ENCODE results near the gene SDR42E1. TPM values are rescaled to one million over a fixed set of nuclear protein-coding genes. Genes with fewer than 3 reads are reported as not detected.

SDR42E1 gene
- total and polyA plus RNA-seq, 3 experiments from 2014 or later = 1.9 to 12.4 (median 11.9) TPM

- H3K9me3 Mint-ChIP-seq = no peaks in the 10 kb centered on the region
- no peaks in the 10 kb centered on the region for H3K36me3 ChIP-seq (ENCODE audit: insufficient read depth, low read length)
- H3K36me3 Mint-ChIP-seq = no peaks in the 10 kb centered on the region
- H3K9me3 ChIP-seq (ENCODE audit: low read length) = no peaks in the 10 kb centered on the region
- no peaks in the 10 kb centered on the region for H3K27me3 ChIP-seq (ENCODE audit: insufficient read depth, low read length, poor library complexity, severe bottlenecking)
- no peak overlapping the region for H3K27ac ChIP-seq (ENCODE audit: low read depth, low read length)
- H3K27ac Mint-ChIP-seq = peak overlapping the region in 1 of 8 donors; percentile 8
- ChIA-PET CTCF (no interaction called here), POLR2A (no interaction called here)
- H3K4me1 ChIP-seq (ENCODE audit: insufficient read depth, low read length) = no peaks in the 10 kb centered on the region
- DNase-seq = no peak
- no peak overlapping the region for H3K4me3 ChIP-seq (ENCODE audit: low read length)
- peaks cover 3 to 28% of the 10 kb centered on the region in 2 donors for H3K27me3 Mint-ChIP-seq
- H3K4me1 Mint-ChIP-seq = no peaks in the 10 kb centered on the region
- no peak overlapping the region for H3K4me3 Mint-ChIP-seq
Measured at GRCh38 chr16:82043680-82044584, 32.7 kb upstream of the SDR42E1 start.

GRCh38 chr16:82042846-82043245 lies 31.6 kb upstream of the SDR42E1 start:
- Histone ChIP-seq H3K27me3 (ENCODE audit: insufficient read depth, low read length, poor library complexity, severe bottlenecking) (no peaks in the 10 kb centered on the region), H3K36me3 (ENCODE audit: insufficient read depth, low read length) (no peaks in the 10 kb centered on the region), H3K4me1 (ENCODE audit: insufficient read depth, low read length) (no peaks in the 10 kb centered on the region), H3K4me3 (ENCODE audit: low read length) (no peak overlapping the region), H3K27ac (ENCODE audit: low read depth, low read length) (no peak overlapping the region), H3K9me3 (ENCODE audit: low read length) (no peaks in the 10 kb centered on the region)
- Mint-ChIP-seq H3K27ac (no peak overlapping the region), H3K36me3 (no peaks in the 10 kb centered on the region), H3K4me3 (no peak overlapping the region), H3K4me1 (no peaks in the 10 kb centered on the region), H3K9me3 (no peaks in the 10 kb centered on the region), H3K27me3 (peaks cover 5 to 30% of the 10 kb centered on the region in 2 donors)
- POLR2A ChIA-PET = no interaction called here
- no peak for DNase-seq
- CTCF ChIA-PET = no interaction called here

- Mint-ChIP-seq H3K27ac (no peak overlapping the region), H3K9me3 (no peaks in the 10 kb centered on the region), H3K27me3 (peaks cover 5 to 25% of the 10 kb centered on the region in 2 donors), H3K4me1 (no peaks in the 10 kb centered on the region), H3K4me3 (no peak overlapping the region), H3K36me3 (no peaks in the 10 kb centered on the region)
- Histone ChIP-seq H3K4me1 (ENCODE audit: insufficient read depth, low read length) (no peaks in the 10 kb centered on the region), H3K9me3 (ENCODE audit: low read length) (no peaks in the 10 kb centered on the region), H3K27me3 (ENCODE audit: insufficient read depth, low read length, poor library complexity, severe bottlenecking) (no peaks in the 10 kb centered on the region), H3K27ac (ENCODE audit: low read depth, low read length) (no peak overlapping the region), H3K36me3 (ENCODE audit: insufficient read depth, low read length) (no peaks in the 10 kb centered on the region), H3K4me3 (ENCODE audit: low read length) (no peak overlapping the region)
- DNase-seq = no peak
- ChIA-PET POLR2A (no interaction called here), CTCF (no interaction called here)
Measured at GRCh38 chr16:82042144-82042543, 30.9 kb upstream of the SDR42E1 start.

GRCh38 chr16:82041542-82041941 lies 30.3 kb upstream of the SDR42E1 start:
- ChIA-PET CTCF (no interaction called here), POLR2A (no interaction called here)
- no peaks in the 10 kb centered on the region for H3K9me3 Mint-ChIP-seq
- DNase-seq = no peak
- H3K4me3 ChIP-seq (ENCODE audit: low read length) = no peak overlapping the region
- no peak overlapping the region for H3K27ac Mint-ChIP-seq
- no peak overlapping the region for H3K27ac ChIP-seq (ENCODE audit: low read depth, low read length)
- H3K4me3 Mint-ChIP-seq = no peak overlapping the region
- no peaks in the 10 kb centered on the region for H3K4me1 ChIP-seq (ENCODE audit: insufficient read depth, low read length)
- no peaks in the 10 kb centered on the region for H3K36me3 Mint-ChIP-seq
- peaks cover 1 to 21% of the 10 kb centered on the region in 2 donors for H3K27me3 Mint-ChIP-seq
- no peaks in the 10 kb centered on the region for H3K9me3 ChIP-seq (ENCODE audit: low read length)
- no peaks in the 10 kb centered on the region for H3K27me3 ChIP-seq (ENCODE audit: insufficient read depth, low read length, poor library complexity, severe bottlenecking)
- no peaks in the 10 kb centered on the region for H3K36me3 ChIP-seq (ENCODE audit: insufficient read depth, low read length)
- H3K4me1 Mint-ChIP-seq = no peaks in the 10 kb centered on the region

GRCh38 chr16:82040296-82040695 lies 29.0 kb upstream of the SDR42E1 start:
- H3K36me3 Mint-ChIP-seq = no peaks in the 10 kb centered on the region
- H3K27ac Mint-ChIP-seq = peak overlapping the region in 1 of 8 donors; percentile 52
- peaks cover 1 to 27% of the 10 kb centered on the region in 2 donors for H3K27me3 Mint-ChIP-seq
- CTCF ChIA-PET = no interaction called here
- Histone ChIP-seq H3K9me3 (ENCODE audit: low read length) (no peaks in the 10 kb centered on the region), H3K27me3 (ENCODE audit: insufficient read depth, low read length, poor library complexity, severe bottlenecking) (no peaks in the 10 kb centered on the region), H3K36me3 (ENCODE audit: insufficient read depth, low read length) (no peaks in the 10 kb centered on the region), H3K27ac (ENCODE audit: low read depth, low read length) (no peak overlapping the region), H3K4me1 (ENCODE audit: insufficient read depth, low read length) (no peaks in the 10 kb centered on the region), H3K4me3 (ENCODE audit: low read length) (no peak overlapping the region)
- H3K4me1 Mint-ChIP-seq = no peaks in the 10 kb centered on the region
- no peak for DNase-seq
- POLR2A ChIA-PET = no interaction called here
- H3K4me3 Mint-ChIP-seq = no peak overlapping the region
- no peaks in the 10 kb centered on the region for H3K9me3 Mint-ChIP-seq

DNA sequence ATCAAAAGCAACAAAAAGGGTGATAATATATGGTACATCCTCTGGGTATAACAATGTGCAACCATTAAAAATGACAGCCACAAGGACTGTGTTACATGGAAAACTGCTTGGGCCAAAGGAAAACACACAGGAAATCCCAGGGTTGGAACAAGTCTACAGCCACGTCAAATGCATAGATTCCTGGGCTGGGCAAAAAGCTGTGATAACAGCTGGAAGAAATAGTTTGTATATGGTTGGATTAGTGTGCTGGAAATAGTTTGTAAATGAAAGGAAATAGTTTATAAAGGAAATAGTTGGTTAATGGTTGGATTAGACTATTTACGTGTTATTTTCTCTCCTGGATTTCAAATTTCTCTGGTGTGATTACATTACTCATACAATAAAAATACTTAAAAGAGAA lies 26.4 kb upstream of the SDR42E1 start:
- no peaks in the 10 kb centered on the region for H3K36me3 Mint-ChIP-seq
- H3K4me1 Mint-ChIP-seq = no peaks in the 10 kb centered on the region
- no peaks in the 10 kb centered on the region for H3K4me1 ChIP-seq (ENCODE audit: insufficient read depth, low read length)
- peaks cover 7 to 43% of the 10 kb centered on the region in 2 donors for H3K27me3 Mint-ChIP-seq
- no peak overlapping the region for H3K27ac Mint-ChIP-seq
- H3K27ac ChIP-seq (ENCODE audit: low read depth, low read length) = no peak overlapping the region
- H3K9me3 ChIP-seq (ENCODE audit: low read length) = no peaks in the 10 kb centered on the region
- no peaks in the 10 kb centered on the region for H3K9me3 Mint-ChIP-seq
- no peak overlapping the region for H3K4me3 ChIP-seq (ENCODE audit: low read length)
- H3K27me3 ChIP-seq (ENCODE audit: insufficient read depth, low read length, poor library complexity, severe bottlenecking) = no peaks in the 10 kb centered on the region
- DNase-seq = no peak
- CTCF ChIA-PET = no interaction called here
- POLR2A ChIA-PET = no interaction called here
- no peak overlapping the region for H3K4me3 Mint-ChIP-seq
- H3K36me3 ChIP-seq (ENCODE audit: insufficient read depth, low read length) = no peaks in the 10 kb centered on the region

DNA sequence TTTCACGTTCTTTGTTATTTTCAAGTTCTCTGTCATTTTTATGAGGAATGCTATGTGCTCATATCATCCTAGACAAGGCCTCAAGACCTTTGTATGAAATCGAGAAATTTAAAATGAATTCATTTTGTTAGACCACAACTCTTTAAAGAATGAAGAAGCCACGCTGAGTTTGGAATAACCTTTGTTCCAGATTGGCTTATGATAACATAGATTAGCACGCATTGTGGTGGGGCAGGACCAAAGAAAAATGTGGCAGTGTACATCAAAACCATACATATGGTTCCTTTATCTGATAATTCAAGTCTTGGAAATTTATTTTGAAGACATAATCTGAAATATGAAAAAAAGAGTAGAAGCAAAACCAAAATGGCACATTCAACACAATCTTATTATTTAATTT lies 26.0 kb upstream of the SDR42E1 start:
- Mint-ChIP-seq H3K36me3 (no peaks in the 10 kb centered on the region), H3K27ac (no peak overlapping the region), H3K27me3 (peaks cover 7 to 47% of the 10 kb centered on the region in 2 donors), H3K4me3 (no peak overlapping the region), H3K9me3 (no peaks in the 10 kb centered on the region), H3K4me1 (no peaks in the 10 kb centered on the region)
- H3K4me3 ChIP-seq (ENCODE audit: low read length) = no peak overlapping the region
- CTCF ChIA-PET = no interaction called here
- H3K4me1 ChIP-seq (ENCODE audit: insufficient read depth, low read length) = no peaks in the 10 kb centered on the region
- no peak overlapping the region for H3K27ac ChIP-seq (ENCODE audit: low read depth, low read length)
- no peaks in the 10 kb centered on the region for H3K9me3 ChIP-seq (ENCODE audit: low read length)
- no peak for DNase-seq
- POLR2A ChIA-PET = no interaction called here
- H3K36me3 ChIP-seq (ENCODE audit: insufficient read depth, low read length) = no peaks in the 10 kb centered on the region
- H3K27me3 ChIP-seq (ENCODE audit: insufficient read depth, low read length, poor library complexity, severe bottlenecking) = no peaks in the 10 kb centered on the region

DNA sequence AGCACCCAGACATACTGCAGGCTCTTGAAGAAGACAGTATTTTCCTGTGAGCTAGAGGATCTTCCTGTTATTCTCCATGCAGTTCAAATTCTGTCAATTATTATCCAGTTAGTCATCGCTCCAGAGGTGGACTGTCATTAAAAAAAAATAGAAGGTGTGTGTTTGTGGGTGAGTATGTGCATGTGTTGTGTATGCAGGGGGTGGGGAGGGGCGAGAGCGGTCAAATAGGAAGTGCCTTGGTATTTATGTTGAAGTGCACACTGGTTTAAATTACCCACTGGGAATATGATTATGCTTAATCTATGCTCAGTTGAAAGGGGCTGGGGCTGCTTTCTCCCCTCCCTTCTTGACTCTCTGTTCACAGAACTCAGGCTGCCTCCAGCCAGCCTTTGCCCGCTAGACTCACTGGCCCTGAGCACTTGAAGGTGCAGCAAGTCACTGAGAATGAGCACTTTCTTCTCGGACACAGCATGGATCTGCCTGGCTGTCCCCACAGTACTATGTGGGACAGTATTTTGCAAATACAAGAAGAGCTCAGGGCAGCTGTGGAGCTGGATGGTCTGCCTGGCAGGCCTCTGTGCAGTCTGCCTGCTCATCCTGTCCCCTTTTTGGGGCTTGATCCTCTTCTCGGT lies 23.8 kb upstream of the SDR42E1 start, which contains the start of gene HSD17B2:
Gene HSD17B2, plus strand, starts transcription at position 273 of the 632 bp plus-strand sequence. Its CDS starts 172 bp downstream, at position 445.
- Histone ChIP-seq H3K27me3 (ENCODE audit: insufficient read depth, low read length, poor library complexity, severe bottlenecking) (no peaks in the 10 kb centered on the region), H3K4me1 (ENCODE audit: insufficient read depth, low read length) (no peaks in the 10 kb centered on the region), H3K36me3 (ENCODE audit: insufficient read depth, low read length) (no peaks in the 10 kb centered on the region), H3K4me3 (ENCODE audit: low read length) (no peak within 1 kb of the TSS), H3K27ac (ENCODE audit: low read depth, low read length) (no peak within 1 kb of the TSS), H3K9me3 (ENCODE audit: low read length) (no peaks in the 10 kb centered on the region)
- Mint-ChIP-seq H3K4me1 (no peaks in the 10 kb centered on the region), H3K4me3 (peak within 1 kb of the TSS in 1 of 7 donors; percentile 21), H3K27me3 (peaks cover 11 to 57% of the 10 kb centered on the region in 2 donors), H3K27ac (peak within 1 kb of the TSS in 1 of 8 donors; percentile 66), H3K9me3 (no peaks in the 10 kb centered on the region), H3K36me3 (no peaks in the 10 kb centered on the region)
- DNase-seq = no peak
- ChIA-PET CTCF (no interaction called here), POLR2A (no interaction called here)
